Measurements from ENCODE around the gene SORCS2. TPM values are rescaled to one million over a fixed set of nuclear protein-coding genes. Genes with fewer than 3 reads are reported as not detected.

SORCS2 gene
- polyA plus RNA-seq, 1 donor (not counting 4 experiments of a cell fraction or from before 2014, with no cell fraction given), result 0.09 TPM

DNA sequence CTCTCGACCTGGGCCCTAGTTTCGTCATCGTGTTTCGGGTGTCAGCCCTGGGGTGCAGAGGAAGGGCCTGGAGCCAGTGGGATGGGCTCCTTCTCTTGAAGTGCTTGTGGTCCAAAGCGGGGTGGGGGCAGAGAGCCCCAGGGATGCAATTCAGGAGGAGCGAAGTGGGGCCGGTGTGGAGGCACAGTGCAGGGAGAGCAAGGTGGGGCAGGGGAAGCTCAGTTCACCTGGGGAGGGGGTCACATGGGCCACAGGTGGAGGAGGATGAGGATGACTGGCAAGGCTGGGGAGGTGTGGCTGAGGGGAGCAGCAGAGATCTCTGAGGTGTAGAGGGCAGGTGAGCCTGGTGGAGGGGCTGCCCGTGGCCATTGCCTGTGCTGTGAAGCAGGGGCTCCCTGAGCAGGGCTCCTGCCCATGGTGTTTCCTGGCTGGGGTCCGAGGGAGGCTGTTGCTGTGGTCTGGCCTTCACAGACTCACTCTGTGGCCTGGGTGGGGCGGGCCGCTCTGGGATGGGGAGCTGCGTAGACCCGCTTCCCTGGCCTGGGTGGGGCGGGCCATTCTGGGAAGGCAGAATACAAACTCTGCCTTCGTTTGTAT is 6.9 kb downstream of the SORCS2 start:
- dilution Hi-C loops (cut with MboI; ENCODE audit: extremely low pct_ligation_motif_present, low sequenced_read_pairs), result no loop called here
- no peak overlapping the region for H2AFZ ChIP-seq (ENCODE audit: control insufficient read depth, low read length)
- peaks cover 5% of the 10 kb centered on the region for H3K4me1 ChIP-seq (ENCODE audit: control insufficient read depth, extremely low read depth, insufficient read depth, low read length)
- H3K27me3 ChIP-seq (ENCODE audit: control insufficient read depth, extremely low read depth, insufficient read depth, low read length), result peaks cover 39% of the 10 kb centered on the region
- H3K27ac ChIP-seq (ENCODE audit: control insufficient read depth, insufficient read depth, low read length), result no peak overlapping the region
- no peaks in the 10 kb centered on the region for H4K20me1 ChIP-seq (ENCODE audit: control insufficient read depth, extremely low read depth, insufficient read depth, low read length)
- DNase-seq (ENCODE audit: low read depth, low spot score) (no peak), FAIRE-seq (no peak)
- TF ChIP-seq, protein P1, sequence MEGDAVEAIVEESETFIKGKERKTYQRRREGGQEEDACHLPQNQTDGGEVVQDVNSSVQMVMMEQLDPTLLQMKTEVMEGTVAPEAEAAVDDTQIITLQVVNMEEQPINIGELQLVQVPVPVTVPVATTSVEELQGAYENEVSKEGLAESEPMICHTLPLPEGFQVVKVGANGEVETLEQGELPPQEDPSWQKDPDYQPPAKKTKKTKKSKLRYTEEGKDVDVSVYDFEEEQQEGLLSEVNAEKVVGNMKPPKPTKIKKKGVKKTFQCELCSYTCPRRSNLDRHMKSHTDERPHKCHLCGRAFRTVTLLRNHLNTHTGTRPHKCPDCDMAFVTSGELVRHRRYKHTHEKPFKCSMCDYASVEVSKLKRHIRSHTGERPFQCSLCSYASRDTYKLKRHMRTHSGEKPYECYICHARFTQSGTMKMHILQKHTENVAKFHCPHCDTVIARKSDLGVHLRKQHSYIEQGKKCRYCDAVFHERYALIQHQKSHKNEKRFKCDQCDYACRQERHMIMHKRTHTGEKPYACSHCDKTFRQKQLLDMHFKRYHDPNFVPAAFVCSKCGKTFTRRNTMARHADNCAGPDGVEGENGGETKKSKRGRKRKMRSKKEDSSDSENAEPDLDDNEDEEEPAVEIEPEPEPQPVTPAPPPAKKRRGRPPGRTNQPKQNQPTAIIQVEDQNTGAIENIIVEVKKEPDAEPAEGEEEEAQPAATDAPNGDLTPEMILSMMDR (optimal IDR thresholded peaks at IDR 0.05 in 1 of 3, IDR thresholded peaks at IDR 0.05 in 1 of 3, conservative IDR thresholded peaks at IDR 0.05 in 1 of 3; ENCODE audit: extremely low read depth in 1 of 3, insufficient read depth in 2 of 3, low read length in 3 of 3), result no peak
- TF ChIP-seq EZH2 (IDR thresholded peaks at IDR 0.05; ENCODE audit: low read length), result no peak
- no peak overlapping the region for H3K4me2 ChIP-seq (ENCODE audit: control insufficient read depth, extremely low read depth, insufficient read depth, low read depth, low read length)
- no peaks in the 10 kb centered on the region for H3K9me1 ChIP-seq (ENCODE audit: control insufficient read depth, extremely low read depth, insufficient read depth, low read length)
- H3K9me3 ChIP-seq (ENCODE audit: control insufficient read depth, low read depth, low read length), result no peaks in the 10 kb centered on the region
- H3K4me3 ChIP-seq (ENCODE audit: control insufficient read depth in 2 of 3, extremely low read depth in 1 of 3, insufficient read depth in 2 of 3, low read depth in 1 of 3, low read length in 3 of 3), result no peak overlapping the region
- no peaks in the 10 kb centered on the region for H3K79me2 ChIP-seq (ENCODE audit: control insufficient read depth, insufficient read depth, low read length)
- H3K36me3 ChIP-seq (ENCODE audit: control insufficient read depth in 2 of 2, extremely low read depth in 1 of 2, insufficient read depth in 2 of 2, low read length in 2 of 2), result no peaks in the 10 kb centered on the region
- H3K9ac ChIP-seq (ENCODE audit: control insufficient read depth, extremely low read depth, insufficient read depth, low read length), result no peak overlapping the region

DNA sequence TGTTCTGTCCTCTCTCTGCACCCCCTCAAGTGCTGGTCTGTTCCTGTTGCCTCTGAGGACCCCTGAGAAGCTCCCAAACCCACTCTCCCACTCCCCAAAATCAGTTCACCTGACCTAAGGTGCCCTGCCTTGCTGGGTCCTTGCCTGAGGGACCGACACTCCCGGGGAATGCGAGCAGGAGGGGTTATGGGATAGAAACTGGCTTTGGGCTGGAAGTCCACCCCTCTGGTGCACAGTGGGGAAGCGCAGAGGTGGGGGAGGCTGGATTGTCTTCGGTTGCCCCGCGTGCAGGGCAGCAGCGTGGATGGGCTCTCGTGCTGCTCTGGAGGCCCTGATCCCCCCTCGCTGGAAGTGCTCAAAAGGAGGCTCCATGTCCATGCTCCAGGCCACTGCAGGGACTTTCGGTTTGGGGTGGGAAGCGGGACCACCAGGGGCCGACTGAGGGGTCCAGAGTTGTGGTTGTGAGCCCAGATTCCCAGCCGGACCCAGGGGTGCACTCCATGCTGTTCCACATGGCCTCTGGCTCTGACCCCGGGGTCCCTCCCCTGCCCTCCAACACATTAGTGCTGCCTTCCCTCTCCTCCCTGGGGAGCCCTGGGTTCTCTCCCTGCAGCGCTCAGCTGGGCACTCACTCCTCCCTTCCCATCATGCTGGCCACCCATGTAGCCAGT is 7.6 kb downstream of the SORCS2 start:
- H3K4me3 ChIP-seq (ENCODE audit: control insufficient read depth in 2 of 3, extremely low read depth in 1 of 3, insufficient read depth in 2 of 3, low read depth in 1 of 3, low read length in 3 of 3), result no peak overlapping the region
- no peaks in the 10 kb centered on the region for H3K9me1 ChIP-seq (ENCODE audit: control insufficient read depth, extremely low read depth, insufficient read depth, low read length)
- DNase-seq (ENCODE audit: low read depth, low spot score) (no peak), FAIRE-seq (no peak)
- peaks cover 5% of the 10 kb centered on the region for H3K4me1 ChIP-seq (ENCODE audit: control insufficient read depth, extremely low read depth, insufficient read depth, low read length)
- TF ChIP-seq, protein P1 (optimal IDR thresholded peaks at IDR 0.05 in 1 of 3, IDR thresholded peaks at IDR 0.05 in 1 of 3, conservative IDR thresholded peaks at IDR 0.05 in 1 of 3; ENCODE audit: extremely low read depth in 1 of 3, insufficient read depth in 2 of 3, low read length in 3 of 3), result no peak
- no peak for TF ChIP-seq EZH2 (IDR thresholded peaks at IDR 0.05; ENCODE audit: low read length)
- H3K79me2 ChIP-seq (ENCODE audit: control insufficient read depth, insufficient read depth, low read length), result no peaks in the 10 kb centered on the region
- no peak overlapping the region for H3K4me2 ChIP-seq (ENCODE audit: control insufficient read depth, extremely low read depth, insufficient read depth, low read depth, low read length)
- no peaks in the 10 kb centered on the region for H3K36me3 ChIP-seq (ENCODE audit: control insufficient read depth in 2 of 2, extremely low read depth in 1 of 2, insufficient read depth in 2 of 2, low read length in 2 of 2)
- no peaks in the 10 kb centered on the region for H3K9me3 ChIP-seq (ENCODE audit: control insufficient read depth, low read depth, low read length)
- dilution Hi-C loops (cut with MboI; ENCODE audit: extremely low pct_ligation_motif_present, low sequenced_read_pairs), result no loop called here
- no peak overlapping the region for H2AFZ ChIP-seq (ENCODE audit: control insufficient read depth, low read length)
- no peak overlapping the region for H3K27ac ChIP-seq (ENCODE audit: control insufficient read depth, insufficient read depth, low read length)
- H3K9ac ChIP-seq (ENCODE audit: control insufficient read depth, extremely low read depth, insufficient read depth, low read length), result no peak overlapping the region
- no peaks in the 10 kb centered on the region for H4K20me1 ChIP-seq (ENCODE audit: control insufficient read depth, extremely low read depth, insufficient read depth, low read length)
- H3K27me3 ChIP-seq (ENCODE audit: control insufficient read depth, extremely low read depth, insufficient read depth, low read length), result peaks cover 32% of the 10 kb centered on the region

Data from keratinocyte (primary cell).